HL-60 (cell line): Measurements from ENCODE around the gene TMEFF1.

Experiments
- CTCF ChIP-seq: IDR thresholded peaks from one replicate; pipeline ENCODE4 v1.5.1; 2011; ENCODE audit warnings: low read length, control low read depth, inconsistent platforms; ENCODE audit not compliant: insufficient read depth
- SPI1 ChIP-seq: IDR thresholded peaks from 2 replicates; pipeline ENCODE4 v1.6.1; 2012; ENCODE audit warnings: low read depth, mild to moderate bottlenecking, borderline replicate concordance

GRCh38 chr9:100437860-100438805 lies 34.8 kb upstream of the TMEFF1 start:
- TF ChIP-seq CTCF = peak; percentile 87
- TF ChIP-seq SPI1 = no peak
